ENCODE measurements around the gene ENPP1.

ENPP1 gene

GRCh38 chr6:131867744-131868143 lies 59.9 kb downstream of the ENPP1 start:
- ChIA-PET CTCF (interaction anchor here (1.1 kb wide), 1 partner anchor 23 kb away, joined by 3 read pairs; no protein-coding TSS in a partner anchor), POLR2A (no interaction called here)
- TF ChIP-seq, protein P1, sequence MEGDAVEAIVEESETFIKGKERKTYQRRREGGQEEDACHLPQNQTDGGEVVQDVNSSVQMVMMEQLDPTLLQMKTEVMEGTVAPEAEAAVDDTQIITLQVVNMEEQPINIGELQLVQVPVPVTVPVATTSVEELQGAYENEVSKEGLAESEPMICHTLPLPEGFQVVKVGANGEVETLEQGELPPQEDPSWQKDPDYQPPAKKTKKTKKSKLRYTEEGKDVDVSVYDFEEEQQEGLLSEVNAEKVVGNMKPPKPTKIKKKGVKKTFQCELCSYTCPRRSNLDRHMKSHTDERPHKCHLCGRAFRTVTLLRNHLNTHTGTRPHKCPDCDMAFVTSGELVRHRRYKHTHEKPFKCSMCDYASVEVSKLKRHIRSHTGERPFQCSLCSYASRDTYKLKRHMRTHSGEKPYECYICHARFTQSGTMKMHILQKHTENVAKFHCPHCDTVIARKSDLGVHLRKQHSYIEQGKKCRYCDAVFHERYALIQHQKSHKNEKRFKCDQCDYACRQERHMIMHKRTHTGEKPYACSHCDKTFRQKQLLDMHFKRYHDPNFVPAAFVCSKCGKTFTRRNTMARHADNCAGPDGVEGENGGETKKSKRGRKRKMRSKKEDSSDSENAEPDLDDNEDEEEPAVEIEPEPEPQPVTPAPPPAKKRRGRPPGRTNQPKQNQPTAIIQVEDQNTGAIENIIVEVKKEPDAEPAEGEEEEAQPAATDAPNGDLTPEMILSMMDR (IDR thresholded peaks at IDR 0.05; ENCODE audit: control extremely low read depth, extremely low read depth, low read depth, missing control alignments), result no peak
- DNase-seq (ENCODE audit: extremely low spot score), result no peak

GRCh38 chr6:131868836-131869235 lies 61.0 kb downstream of the ENPP1 start:
- DNase-seq (ENCODE audit: extremely low spot score), result no peak
- ChIA-PET CTCF (no interaction called here), POLR2A (no interaction called here)
- TF ChIP-seq, protein P1 (IDR thresholded peaks at IDR 0.05; ENCODE audit: control extremely low read depth, extremely low read depth, low read depth, missing control alignments), result no peak

DNA sequence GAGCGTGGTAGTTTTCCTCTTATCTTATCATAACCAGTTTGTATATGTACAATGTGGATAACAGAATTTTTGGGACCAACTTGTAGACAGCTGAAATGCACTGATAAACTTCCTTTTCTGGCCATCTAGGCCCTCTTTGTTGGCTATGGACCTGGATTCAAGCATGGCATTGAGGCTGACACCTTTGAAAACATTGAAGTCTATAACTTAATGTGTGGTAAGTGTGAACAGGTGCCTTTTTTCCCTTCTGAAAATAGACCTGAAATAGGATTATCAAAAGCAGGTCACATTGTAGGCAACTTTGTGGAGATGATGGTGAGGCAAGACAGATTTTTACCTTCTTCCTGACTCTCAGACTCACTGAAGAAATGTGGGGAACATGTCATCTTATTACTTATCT lies 67.8 kb downstream of the ENPP1 start:
- ChIA-PET CTCF (no interaction called here), POLR2A (no interaction called here)
- no peak for DNase-seq (ENCODE audit: extremely low spot score)
- TF ChIP-seq, protein P1 (IDR thresholded peaks at IDR 0.05; ENCODE audit: control extremely low read depth, extremely low read depth, low read depth, missing control alignments), result no peak

GRCh38 chr6:131876545-131876944 lies 68.7 kb downstream of the ENPP1 start:
- TF ChIP-seq, protein P1 (IDR thresholded peaks at IDR 0.05; ENCODE audit: control extremely low read depth, extremely low read depth, low read depth, missing control alignments), result no peak
- no peak for DNase-seq (ENCODE audit: extremely low spot score)
- ChIA-PET POLR2A (no interaction called here), CTCF (no interaction called here)

GRCh38 chr6:131877999-131878789 lies 70.4 kb downstream of the ENPP1 start:
- ChIA-PET POLR2A (no interaction called here), CTCF (interaction anchor here (1.7 kb wide), 1 partner anchor 24 kb away, joined by 3 read pairs; no protein-coding TSS in a partner anchor)
- no peak for DNase-seq (ENCODE audit: extremely low spot score)
- TF ChIP-seq, protein P1 (IDR thresholded peaks at IDR 0.05; ENCODE audit: control extremely low read depth, extremely low read depth, low read depth, missing control alignments), result no peak

DNA sequence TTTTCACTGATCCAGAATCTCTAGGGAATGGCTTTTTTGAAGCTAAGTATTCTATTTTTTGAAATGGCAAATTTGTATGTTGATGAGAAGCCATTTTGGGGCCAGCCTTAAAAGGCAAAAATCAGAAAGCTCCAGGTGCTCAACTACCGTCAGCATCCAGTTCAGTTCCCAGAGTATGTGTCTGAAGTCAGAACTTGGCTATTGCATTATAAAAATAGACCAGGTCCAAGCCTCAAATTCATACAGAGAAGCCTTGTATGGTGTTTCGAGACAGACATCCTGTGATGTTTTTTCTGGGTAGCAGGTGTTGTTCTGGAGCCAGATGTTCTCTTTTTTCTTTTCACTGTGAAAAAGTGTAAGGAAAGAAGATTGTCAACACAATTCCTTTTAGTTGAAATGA lies 75.2 kb downstream of the ENPP1 start:
- TF ChIP-seq, protein P1 (IDR thresholded peaks at IDR 0.05; ENCODE audit: control extremely low read depth, extremely low read depth, low read depth, missing control alignments), result no peak
- no peak for DNase-seq (ENCODE audit: extremely low spot score)
- ChIA-PET POLR2A (no interaction called here), CTCF (interaction anchor here (0.7 to 1.0 kb wide), 2 partner anchors 9 to 12 kb away, joined by 3 read pairs; no protein-coding TSS in a partner anchor)

All from GM10248 (cell line).